GM23338 (cell line): Measurements from ENCODE around the gene SLC40A1. TPM values are rescaled to one million over a fixed set of nuclear protein-coding genes. Genes with fewer than 3 reads are reported as not detected.

Source experiments
- ATAC-seq: fragments of 200-7000 bp; cut with Tn5 transposase; 3 replicates; pipeline ENCODE4 v1.9.1; 2020
- DNase-seq: peaks from one replicate; pipeline ENCODE4 v3.0.0-alpha.2; 2015; ENCODE audit warnings: low spot score
- H2AFZ ChIP-seq: fragments of 200-600 bp; sonication (generic); 2 replicates; pipeline ENCODE4 v1.8.0; 2016; ENCODE audit warnings: antibody characterized with exemption, mild to moderate bottlenecking, moderate library complexity
- H3F3A ChIP-seq: fragments of 200-600 bp; sonication (generic); replicated peaks from 2 replicates; pipeline ENCODE4 v1.8.0; 2017; ENCODE audit warnings: antibody characterized with exemption, mixed run types, low read depth
- H3K27ac ChIP-seq: fragments of 200-600 bp; sonication (generic); 2 replicates; pipeline ENCODE4 v1.6.1; 2016; ENCODE audit warnings: low read depth
- H3K27me3 ChIP-seq: fragments of 200-600 bp; sonication (generic); 2 replicates; pipeline ENCODE4 v1.8.0; 2016; ENCODE audit warnings: mild to moderate bottlenecking, mixed run types, moderate library complexity; ENCODE audit not compliant: insufficient read depth
- H3K36me3 ChIP-seq: fragments of 200-600 bp; sonication (generic); 2 replicates; pipeline ENCODE4 v1.8.0; 2016; ENCODE audit warnings: mild to moderate bottlenecking; ENCODE audit not compliant: insufficient read depth
- H3K4me1 ChIP-seq: fragments of 200-600 bp; sonication (generic); 2 replicates; pipeline ENCODE4 v1.8.0; 2016; ENCODE audit warnings: mild to moderate bottlenecking, moderate library complexity; ENCODE audit not compliant: insufficient read depth
- H3K4me2 ChIP-seq: fragments of 200-600 bp; sonication (generic); 2 replicates; pipeline ENCODE4 v1.7.1; 2017; ENCODE audit warnings: mixed run types
- H3K4me3 ChIP-seq: fragments of 200-600 bp; sonication (generic); 2 replicates; pipeline ENCODE4 v1.6.1; 2016; ENCODE audit warnings: mixed run types
- H3K79me2 ChIP-seq: fragments of 200-600 bp; sonication (generic); replicated peaks from 2 replicates; pipeline ENCODE4 v1.8.0; 2017; ENCODE audit warnings: mild to moderate bottlenecking; ENCODE audit not compliant: insufficient read depth
- H3K9me2 ChIP-seq: fragments of 200-600 bp; sonication (generic); 2 replicates; pipeline ENCODE4 v1.8.0; 2017; ENCODE audit not compliant: insufficient read depth
- H4K20me1 ChIP-seq: fragments of 200-600 bp; sonication (generic); replicated peaks from 2 replicates; pipeline ENCODE4 v1.8.0; 2017; ENCODE audit warnings: mild to moderate bottlenecking; ENCODE audit not compliant: insufficient read depth
- H3K27ac Mint-ChIP-seq: 2 replicates; pipeline ENCODE4 v1.8.0; 2020; ENCODE audit warnings: inconsistent platforms, mild to moderate bottlenecking, moderate library complexity, mixed read lengths
- H3K27me3 Mint-ChIP-seq: 3 replicates; pipeline ENCODE4 v1.8.0; 2022; ENCODE audit warnings: low read depth, mild to moderate bottlenecking, moderate library complexity, mixed read lengths, inconsistent platforms; ENCODE audit not compliant: insufficient read depth, poor library complexity
- H3K36me3 Mint-ChIP-seq: 3 replicates; pipeline ENCODE4 v1.8.0; 2021; ENCODE audit warnings: low read depth, mild to moderate bottlenecking, inconsistent platforms, moderate library complexity, mixed read lengths
- H3K4me1 Mint-ChIP-seq: 3 replicates; pipeline ENCODE4 v1.8.0; 2020; ENCODE audit warnings: mild to moderate bottlenecking, inconsistent platforms, mixed read lengths
- H3K4me3 Mint-ChIP-seq: 3 replicates; pipeline ENCODE4 v1.8.0; 2021; ENCODE audit warnings: moderate library complexity, mild to moderate bottlenecking, inconsistent platforms, mixed read lengths
- H3K9me3 Mint-ChIP-seq: 3 replicates; pipeline ENCODE4 v1.8.0; 2020; ENCODE audit warnings: moderate library complexity, mild to moderate bottlenecking, inconsistent platforms, mixed read lengths
- CREB1 ChIP-seq: fragments of 250-450 bp; sonication (Bioruptor Pico); IDR thresholded peaks from 2 replicates; pipeline ENCODE4 v1.5.0; 2020; ENCODE audit warnings: low read depth, mild to moderate bottlenecking, moderate library complexity
- CTCF ChIP-seq, 2 experiments: fragments of 200-600 bp in 1 of 2; sonication (generic) in 1 of 2; conservative IDR thresholded peaks; 2 replicates each; pipeline versions ENCODE4 v1.5.1 to v1.6.1; 2016 to 2017; ENCODE audit warnings: antibody characterized with exemption in 2 of 2, low read depth in 2 of 2, mild to moderate bottlenecking in 2 of 2, moderate library complexity in 1 of 2
- ETS1 ChIP-seq: IDR thresholded peaks from 2 replicates; pipeline ENCODE4 v1.6.1; 2016; ENCODE audit warnings: antibody characterized with exemption
- EZH2 ChIP-seq: fragments of 200-600 bp; sonication (generic); IDR thresholded peaks from one replicate; pipeline ENCODE4 v1.8.0; 2017; ENCODE audit warnings: antibody characterized with exemption, mild to moderate bottlenecking, low read depth; ENCODE audit not compliant: unreplicated experiment
- EZH2phosphoT487 ChIP-seq: fragments of 200-600 bp; sonication (generic); IDR thresholded peaks from one replicate; pipeline ENCODE4 v1.8.1; 2018; ENCODE audit warnings: antibody characterized with exemption; ENCODE audit not compliant: unreplicated experiment
- JUNB ChIP-seq: IDR thresholded peaks from one replicate; pipeline ENCODE4 v1.6.1; 2016; ENCODE audit warnings: antibody characterized with exemption; ENCODE audit not compliant: unreplicated experiment
- NANOG ChIP-seq: IDR thresholded peaks from 2 replicates; pipeline ENCODE4 v1.6.1; 2016; ENCODE audit warnings: antibody characterized with exemption, borderline replicate concordance
- POLR2AphosphoS5 ChIP-seq: IDR thresholded peaks from 2 replicates; pipeline ENCODE4 v1.6.1; 2016; ENCODE audit warnings: antibody characterized with exemption, low read depth
- STAT1 ChIP-seq: IDR thresholded peaks from one replicate; pipeline ENCODE4 v1.6.1; 2016; ENCODE audit warnings: antibody characterized with exemption; ENCODE audit not compliant: unreplicated experiment
- ZNF114 ChIP-seq: fragments of 250-450 bp; sonication (Bioruptor Pico); IDR thresholded peaks from 2 replicates; pipeline ENCODE4 v1.5.0; 2020; ENCODE audit warnings: mild to moderate bottlenecking, moderate library complexity
- ZNF331 ChIP-seq: fragments of 250-450 bp; sonication (Bioruptor Pico); IDR thresholded peaks from 2 replicates; pipeline ENCODE4 v1.5.0; 2020; ENCODE audit warnings: low read depth, mild to moderate bottlenecking, moderate library complexity
- ZNF462 ChIP-seq: fragments of 250-450 bp; sonication (Bioruptor Pico); IDR thresholded peaks from 2 replicates; pipeline ENCODE4 v1.5.0; 2020; ENCODE audit warnings: mild to moderate bottlenecking, moderate library complexity
- polyA plus RNA-seq: library from polyadenylated mRNA; unstranded; fragments of >200 nt; fragmentation: Nextera tagmentation; extraction: Ambion mirVana; gene quantifications from 2 replicates; pipeline ENCODE4 v1.2.1, GENCODE V29; 2016
- total RNA-seq: library from RNA; depleted of rRNA; stranded (reverse); fragments of >200 nt; shearing (Covaris generic); gene quantifications from 2 replicates; pipeline ENCODE4 v1.2.3, GENCODE V29; 2014
- TF ChIP-seq, protein P1 (sequence below): IDR thresholded peaks from one replicate; pipeline ENCODE4 v1.6.1; 2018; ENCODE audit warnings: antibody characterized with exemption; ENCODE audit not compliant: unreplicated experiment

SLC40A1 gene
- total and polyA plus RNA-seq, 2 experiments from 2014 or later, result 0.08 TPM; not detected in 1

DNA sequence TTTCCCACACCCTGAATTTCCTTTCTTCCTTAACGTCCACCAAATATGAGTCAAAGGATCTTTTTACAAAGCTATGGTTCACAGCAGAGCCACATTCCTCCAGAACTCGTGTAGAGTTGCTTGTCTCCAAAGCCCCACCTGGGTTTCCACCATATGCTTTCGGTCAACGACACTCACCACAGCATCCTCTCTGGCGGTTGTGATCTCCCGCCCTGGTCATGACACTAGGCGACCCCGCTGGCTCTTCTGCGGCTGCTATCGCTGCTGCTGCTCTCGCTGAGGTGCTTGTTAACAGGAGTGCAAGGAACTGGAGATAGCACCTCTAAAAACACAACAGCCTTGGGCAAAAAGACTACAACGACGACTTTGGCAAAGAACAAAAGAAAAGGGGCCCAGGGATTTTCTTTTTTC is 340 bp downstream of the SLC40A1 start:
- Histone ChIP-seq H3K79me2 (no peaks in the 10 kb centered on the region), H3K4me1 (peaks cover 11% of the 10 kb centered on the region), H3K27ac (no peak overlapping the region), H3K4me3 (peak overlapping the region; percentile 86), H3K9me2 (no peaks in the 10 kb centered on the region), H2AFZ (peak overlapping the region; percentile 99), H3K36me3 (no peaks in the 10 kb centered on the region), H4K20me1 (peaks cover 17% of the 10 kb centered on the region), H3K27me3 (peaks cover 100% of the 10 kb centered on the region), H3K4me2 (peak overlapping the region; percentile 99), H3F3A (peaks cover 3% of the 10 kb centered on the region; the same call in 1 of the 2 replicates)
- DNase-seq, result peak; percentile 54
- Mint-ChIP-seq H3K9me3 (no peaks in the 10 kb centered on the region), H3K27ac (no peak overlapping the region), H3K36me3 (no peaks in the 10 kb centered on the region), H3K27me3 (peaks cover 78% of the 10 kb centered on the region), H3K4me3 (peak overlapping the region; percentile 69), H3K4me1 (peaks cover 19% of the 10 kb centered on the region)
- peak; percentile 33 for ATAC-seq
- TF ChIP-seq EZH2phosphoT487, result no peak
- no peak for TF ChIP-seq JUNB
- no peak for TF ChIP-seq ZNF331 (CRISPR knock-in tag)
- no peak for TF ChIP-seq CREB1 (CRISPR knock-in tag)
- TF ChIP-seq POLR2AphosphoS5, result no peak
- TF ChIP-seq NANOG, result no peak
- no peak for TF ChIP-seq ZNF462 (CRISPR knock-in tag)
- no peak for TF ChIP-seq ZNF114 (CRISPR knock-in tag)
- no peak for TF ChIP-seq EZH2
- TF ChIP-seq STAT1, result no peak
- TF ChIP-seq ETS1, result no peak
- TF ChIP-seq, protein P1, sequence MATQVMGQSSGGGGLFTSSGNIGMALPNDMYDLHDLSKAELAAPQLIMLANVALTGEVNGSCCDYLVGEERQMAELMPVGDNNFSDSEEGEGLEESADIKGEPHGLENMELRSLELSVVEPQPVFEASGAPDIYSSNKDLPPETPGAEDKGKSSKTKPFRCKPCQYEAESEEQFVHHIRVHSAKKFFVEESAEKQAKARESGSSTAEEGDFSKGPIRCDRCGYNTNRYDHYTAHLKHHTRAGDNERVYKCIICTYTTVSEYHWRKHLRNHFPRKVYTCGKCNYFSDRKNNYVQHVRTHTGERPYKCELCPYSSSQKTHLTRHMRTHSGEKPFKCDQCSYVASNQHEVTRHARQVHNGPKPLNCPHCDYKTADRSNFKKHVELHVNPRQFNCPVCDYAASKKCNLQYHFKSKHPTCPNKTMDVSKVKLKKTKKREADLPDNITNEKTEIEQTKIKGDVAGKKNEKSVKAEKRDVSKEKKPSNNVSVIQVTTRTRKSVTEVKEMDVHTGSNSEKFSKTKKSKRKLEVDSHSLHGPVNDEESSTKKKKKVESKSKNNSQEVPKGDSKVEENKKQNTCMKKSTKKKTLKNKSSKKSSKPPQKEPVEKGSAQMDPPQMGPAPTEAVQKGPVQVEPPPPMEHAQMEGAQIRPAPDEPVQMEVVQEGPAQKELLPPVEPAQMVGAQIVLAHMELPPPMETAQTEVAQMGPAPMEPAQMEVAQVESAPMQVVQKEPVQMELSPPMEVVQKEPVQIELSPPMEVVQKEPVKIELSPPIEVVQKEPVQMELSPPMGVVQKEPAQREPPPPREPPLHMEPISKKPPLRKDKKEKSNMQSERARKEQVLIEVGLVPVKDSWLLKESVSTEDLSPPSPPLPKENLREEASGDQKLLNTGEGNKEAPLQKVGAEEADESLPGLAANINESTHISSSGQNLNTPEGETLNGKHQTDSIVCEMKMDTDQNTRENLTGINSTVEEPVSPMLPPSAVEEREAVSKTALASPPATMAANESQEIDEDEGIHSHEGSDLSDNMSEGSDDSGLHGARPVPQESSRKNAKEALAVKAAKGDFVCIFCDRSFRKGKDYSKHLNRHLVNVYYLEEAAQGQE, result no peak
- no peak for TF ChIP-seq CTCF (conservative IDR thresholded peaks at IDR 0.05; ENCODE audit: low read depth in 2 of 2)
